ENCODE data around the gene ITGBL1.

The ITGBL1 gene

GRCh38 chr13:101486708-101487437, 34.4 kb downstream of the ITGBL1 start:
- H3K9me3 Mint-ChIP-seq: no peaks in the 10 kb centered on the region
- no peak overlapping the region for H3K4me3 Mint-ChIP-seq
- H3K27me3 Mint-ChIP-seq: no peaks in the 10 kb centered on the region
- H3K27ac Mint-ChIP-seq: no peak overlapping the region
- no peaks in the 10 kb centered on the region for H3K36me3 Mint-ChIP-seq
- H3K4me1 Mint-ChIP-seq: no peaks in the 10 kb centered on the region

GRCh38 chr13:101487438-101487830, 35.0 kb downstream of the ITGBL1 start:
- Mint-ChIP-seq H3K4me1 (no peaks in the 10 kb centered on the region), H3K36me3 (no peaks in the 10 kb centered on the region), H3K27me3 (no peaks in the 10 kb centered on the region), H3K27ac (no peak overlapping the region), H3K9me3 (no peaks in the 10 kb centered on the region), H3K4me3 (no peak overlapping the region)

GRCh38 chr13:101488734-101489133, 36.3 kb downstream of the ITGBL1 start:
- Mint-ChIP-seq H3K9me3 (no peaks in the 10 kb centered on the region), H3K27ac (no peak overlapping the region), H3K27me3 (peaks cover 5% of the 10 kb centered on the region), H3K4me1 (no peaks in the 10 kb centered on the region), H3K36me3 (no peaks in the 10 kb centered on the region), H3K4me3 (no peak overlapping the region)

GRCh38 chr13:101489643-101490405, 37.3 kb downstream of the ITGBL1 start:
- no peak overlapping the region for H3K4me3 Mint-ChIP-seq

GRCh38 chr13:101490406-101491015, 38.0 kb downstream of the ITGBL1 start:
- H3K9me3 Mint-ChIP-seq: no peaks in the 10 kb centered on the region
- no peaks in the 10 kb centered on the region for H3K4me1 Mint-ChIP-seq
- no peak overlapping the region for H3K27ac Mint-ChIP-seq
- no peak overlapping the region for H3K4me3 Mint-ChIP-seq
- no peaks in the 10 kb centered on the region for H3K36me3 Mint-ChIP-seq
- peaks cover 8% of the 10 kb centered on the region for H3K27me3 Mint-ChIP-seq

More at GRCh38 chr13:101489643-101490405, 37.3 kb downstream of the ITGBL1 start:
- H3K27ac Mint-ChIP-seq: no peak overlapping the region
- no peaks in the 10 kb centered on the region for H3K36me3 Mint-ChIP-seq
- H3K9me3 Mint-ChIP-seq: no peaks in the 10 kb centered on the region
- peaks cover 6% of the 10 kb centered on the region for H3K27me3 Mint-ChIP-seq
- H3K4me1 Mint-ChIP-seq: no peaks in the 10 kb centered on the region

DNA sequence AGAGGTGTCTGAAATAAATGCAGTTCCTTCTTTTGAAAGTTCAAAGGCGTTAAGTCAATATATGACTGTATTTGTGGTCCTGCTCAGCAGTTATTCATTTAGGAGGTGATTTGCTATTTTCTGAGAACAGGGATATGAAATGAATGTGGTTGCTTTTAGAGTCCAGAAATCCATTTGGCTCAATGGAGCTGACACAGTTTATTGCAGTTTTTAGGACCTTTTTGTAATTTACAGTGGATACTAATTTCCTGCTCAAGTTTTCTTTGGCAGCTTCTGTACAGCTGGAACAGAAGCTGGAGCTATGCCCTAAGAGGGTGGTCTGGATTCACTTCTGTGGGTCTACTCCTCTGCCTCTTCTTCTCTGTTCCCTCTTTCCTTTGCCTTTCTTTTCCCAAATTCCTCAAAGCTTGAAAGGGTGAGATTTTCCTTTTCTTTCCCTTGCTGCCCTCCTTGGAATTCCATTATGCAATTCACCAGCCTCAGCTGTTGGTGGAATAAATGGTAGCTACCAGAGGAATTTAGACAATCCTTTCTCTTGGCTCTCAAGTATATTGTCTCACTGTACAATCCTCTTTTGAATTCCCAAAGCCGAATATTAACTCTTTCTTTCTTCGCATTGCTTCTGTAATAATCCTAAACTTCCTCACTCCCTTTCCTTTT, 39.9 kb downstream of the ITGBL1 start:
- Mint-ChIP-seq H3K36me3 (no peaks in the 10 kb centered on the region), H3K4me1 (no peaks in the 10 kb centered on the region), H3K4me3 (no peak overlapping the region), H3K9me3 (no peaks in the 10 kb centered on the region), H3K27me3 (peaks cover 11% of the 10 kb centered on the region), H3K27ac (no peak overlapping the region)

- Mint-ChIP-seq H3K27me3 (peaks cover 12% of the 10 kb centered on the region), H3K36me3 (no peaks in the 10 kb centered on the region), H3K9me3 (no peaks in the 10 kb centered on the region), H3K27ac (no peak overlapping the region), H3K4me1 (no peaks in the 10 kb centered on the region), H3K4me3 (no peak overlapping the region)
Observed at GRCh38 chr13:101493541-101493940, 41.1 kb downstream of the ITGBL1 start.

DNA sequence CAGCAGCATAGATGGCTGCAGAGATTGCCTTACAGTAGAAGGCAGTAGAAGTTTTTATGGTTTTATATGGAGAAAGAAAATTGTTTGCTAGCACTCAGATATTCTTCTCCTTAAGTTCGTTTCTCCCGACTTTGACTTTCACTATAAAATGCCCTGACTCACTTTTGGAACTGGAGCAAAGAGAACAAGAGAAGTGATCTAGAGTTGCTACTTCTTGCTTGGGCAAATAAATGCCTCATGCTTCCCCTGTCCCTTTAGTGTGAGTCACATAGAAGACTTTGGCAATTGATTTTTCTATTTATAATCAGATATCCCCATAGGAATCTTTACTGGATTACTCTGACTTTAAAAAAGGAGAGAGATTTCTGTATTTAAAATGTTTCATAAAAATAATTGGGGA, 46.9 kb downstream of the ITGBL1 start:
- H3K27me3 Mint-ChIP-seq: peaks cover 17% of the 10 kb centered on the region
- no peaks in the 10 kb centered on the region for H3K36me3 Mint-ChIP-seq
- H3K27ac Mint-ChIP-seq: no peak overlapping the region
- no peaks in the 10 kb centered on the region for H3K4me1 Mint-ChIP-seq
- no peak overlapping the region for H3K4me3 Mint-ChIP-seq
- no peaks in the 10 kb centered on the region for H3K9me3 Mint-ChIP-seq

DNA sequence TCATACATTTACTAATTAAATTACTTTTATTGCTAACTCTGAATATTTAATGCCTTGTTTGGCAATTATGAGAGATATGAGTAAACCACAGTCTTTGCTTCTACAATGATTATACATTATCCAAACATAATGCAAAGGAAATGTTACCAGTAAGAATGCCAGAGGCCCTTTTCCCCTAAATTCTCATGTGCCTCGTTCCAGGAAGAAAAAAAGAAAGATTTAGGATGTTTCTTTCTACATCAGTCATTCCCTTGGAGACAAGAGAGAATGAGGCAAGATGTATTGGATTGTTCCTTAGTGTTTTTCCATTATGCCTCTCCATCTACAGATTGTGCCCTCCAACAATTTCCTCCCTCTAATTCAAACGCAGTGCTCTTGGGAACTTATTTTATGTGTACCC, 50.1 kb downstream of the ITGBL1 start:
- no peaks in the 10 kb centered on the region for H3K9me3 Mint-ChIP-seq
- H3K4me1 Mint-ChIP-seq: no peaks in the 10 kb centered on the region
- no peak overlapping the region for H3K27ac Mint-ChIP-seq
- peaks cover 11% of the 10 kb centered on the region for H3K27me3 Mint-ChIP-seq
- H3K4me3 Mint-ChIP-seq: no peak overlapping the region
- no peaks in the 10 kb centered on the region for H3K36me3 Mint-ChIP-seq

- H3K36me3 Mint-ChIP-seq: no peaks in the 10 kb centered on the region
- H3K4me3 Mint-ChIP-seq: no peak overlapping the region
- no peak overlapping the region for H3K27ac Mint-ChIP-seq
- H3K9me3 Mint-ChIP-seq: no peaks in the 10 kb centered on the region
- H3K4me1 Mint-ChIP-seq: peaks cover 4% of the 10 kb centered on the region
- peaks cover 10% of the 10 kb centered on the region for H3K27me3 Mint-ChIP-seq
Observed at GRCh38 chr13:101511161-101511560, 58.7 kb downstream of the ITGBL1 start.

DNA sequence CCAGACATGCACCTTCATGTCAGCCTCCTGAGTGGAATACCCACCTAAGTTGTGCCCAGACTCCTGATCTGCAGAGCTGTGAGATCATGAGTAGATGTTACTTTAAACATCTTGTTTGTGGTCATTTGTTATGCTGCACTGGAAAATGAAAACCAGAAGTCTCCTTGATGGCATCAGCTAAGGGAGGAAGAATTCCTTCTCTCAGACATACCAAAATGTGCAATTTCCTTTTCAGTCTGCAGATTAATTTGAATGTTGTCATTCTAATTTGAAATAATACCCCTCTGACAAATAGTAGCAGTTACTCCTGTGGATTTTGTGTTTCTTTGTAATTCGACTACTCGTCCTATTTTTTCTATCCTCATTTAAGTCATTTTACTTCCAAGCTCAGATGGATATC, 59.3 kb downstream of the ITGBL1 start:
- peaks cover 10% of the 10 kb centered on the region for H3K27me3 Mint-ChIP-seq
- H3K4me1 Mint-ChIP-seq: peaks cover 4% of the 10 kb centered on the region
- H3K36me3 Mint-ChIP-seq: no peaks in the 10 kb centered on the region
- H3K9me3 Mint-ChIP-seq: no peaks in the 10 kb centered on the region
- no peak overlapping the region for H3K27ac Mint-ChIP-seq
- H3K4me3 Mint-ChIP-seq: no peak overlapping the region

GRCh38 chr13:101512650-101513049, 60.2 kb downstream of the ITGBL1 start:
- Mint-ChIP-seq H3K9me3 (no peaks in the 10 kb centered on the region), H3K4me3 (no peak overlapping the region), H3K27me3 (peaks cover 10% of the 10 kb centered on the region), H3K4me1 (peaks cover 4% of the 10 kb centered on the region), H3K27ac (no peak overlapping the region), H3K36me3 (no peaks in the 10 kb centered on the region)

- Mint-ChIP-seq H3K9me3 (no peaks in the 10 kb centered on the region), H3K4me1 (peaks cover 4% of the 10 kb centered on the region), H3K27me3 (peaks cover 5% of the 10 kb centered on the region), H3K36me3 (no peaks in the 10 kb centered on the region), H3K27ac (no peak overlapping the region), H3K4me3 (no peak overlapping the region)
Observed at GRCh38 chr13:101514100-101514499, 61.6 kb downstream of the ITGBL1 start.

- Mint-ChIP-seq H3K36me3 (no peaks in the 10 kb centered on the region), H3K27me3 (peaks cover 5% of the 10 kb centered on the region), H3K4me3 (no peak overlapping the region), H3K4me1 (peaks cover 4% of the 10 kb centered on the region), H3K27ac (no peak overlapping the region), H3K9me3 (no peaks in the 10 kb centered on the region)
Observed at GRCh38 chr13:101514695-101515275, 62.3 kb downstream of the ITGBL1 start.

DNA sequence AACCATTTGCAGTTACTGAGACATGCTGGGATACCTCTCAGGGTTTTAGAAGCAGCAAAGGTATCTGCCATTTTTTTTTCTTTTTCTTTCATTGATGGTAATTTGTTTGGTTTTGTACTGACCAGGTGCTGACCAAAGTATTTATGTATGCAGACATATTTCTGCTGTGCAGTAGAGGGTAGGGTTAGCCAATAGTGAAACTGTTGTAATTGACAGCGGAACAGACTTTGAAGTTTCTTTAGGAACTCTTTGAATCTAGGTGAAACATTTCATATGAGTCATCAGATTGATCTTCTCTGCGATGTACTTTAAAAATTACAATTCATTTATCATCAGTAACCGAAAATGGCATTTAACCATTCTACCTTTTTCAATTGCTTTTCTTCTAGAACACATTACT, 63.0 kb downstream of the ITGBL1 start:
- no peak overlapping the region for H3K4me3 Mint-ChIP-seq
- no peaks in the 10 kb centered on the region for H3K36me3 Mint-ChIP-seq
- H3K27ac Mint-ChIP-seq: no peak overlapping the region
- no peaks in the 10 kb centered on the region for H3K9me3 Mint-ChIP-seq
- H3K4me1 Mint-ChIP-seq: peaks cover 9% of the 10 kb centered on the region
- peaks cover 5% of the 10 kb centered on the region for H3K27me3 Mint-ChIP-seq

All from activated naive CD4-positive, alpha-beta T cell treated with anti-CD3 and anti-CD28 coated beads, Interleukin-2, amount 50 U/mL, for 24 hours (primary cell).